Stimulated activated CD8-positive, alpha-beta memory T cell treated with anti-CD3 and anti-CD28 coated beads, Interleukin-12 subunit alpha, Interleukin-12 subunit beta, amount 100 ng/mL, for 24 hours (primary cell): ENCODE results near the gene NRROS.
"Not testable (repeated sequence)": the region's sequence is repeated elsewhere in the genome, so short reads cannot be mapped to it uniquely, and the experiment has no call there.

Source experiments
- DNase-seq: peaks from one replicate; pipeline ENCODE4 v3.0.0-alpha.2; 2020; ENCODE audit errors: extremely low read depth

NRROS gene

DNA sequence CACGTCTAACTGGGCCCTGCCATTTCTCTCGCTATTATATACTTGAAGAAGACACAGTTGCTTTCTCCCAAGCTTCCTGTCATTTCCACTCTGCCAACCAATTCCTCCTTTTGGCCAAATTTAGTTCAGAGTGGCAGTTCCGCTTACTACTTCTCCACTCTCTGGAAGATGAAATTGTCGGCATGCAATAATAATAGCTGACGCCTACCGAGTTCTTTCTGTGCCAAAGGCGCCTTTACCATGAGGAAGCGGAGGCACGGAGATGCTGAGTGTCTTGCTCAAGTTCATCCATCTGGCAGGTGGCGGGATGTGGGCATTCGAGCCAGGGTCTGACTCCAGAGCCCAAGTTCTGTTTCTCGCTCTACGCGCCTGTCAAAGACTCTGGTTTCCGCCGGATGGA is 14.6 kb upstream of the NRROS start:
- no peak for DNase-seq

- DNase-seq: no peak
Observed at GRCh38 chr3:196625331-196625730, 14.2 kb upstream of the NRROS start.

DNA sequence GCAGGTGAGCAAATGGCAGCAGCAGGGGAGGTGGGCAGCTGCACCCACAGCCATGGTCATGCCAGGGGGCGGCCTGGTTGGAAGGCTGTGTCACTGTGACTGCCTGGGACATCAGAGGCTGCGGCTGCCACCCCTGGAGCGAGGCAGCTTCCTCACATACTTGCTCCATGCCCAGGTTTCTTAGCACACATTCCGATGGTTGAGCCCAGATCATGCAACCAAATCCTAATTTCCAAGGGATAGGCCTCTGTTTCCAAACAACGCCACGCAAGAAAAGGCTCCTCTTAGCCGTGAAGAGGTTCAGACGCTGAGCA is 11.6 kb upstream of the NRROS start:
- no peak for DNase-seq

DNA sequence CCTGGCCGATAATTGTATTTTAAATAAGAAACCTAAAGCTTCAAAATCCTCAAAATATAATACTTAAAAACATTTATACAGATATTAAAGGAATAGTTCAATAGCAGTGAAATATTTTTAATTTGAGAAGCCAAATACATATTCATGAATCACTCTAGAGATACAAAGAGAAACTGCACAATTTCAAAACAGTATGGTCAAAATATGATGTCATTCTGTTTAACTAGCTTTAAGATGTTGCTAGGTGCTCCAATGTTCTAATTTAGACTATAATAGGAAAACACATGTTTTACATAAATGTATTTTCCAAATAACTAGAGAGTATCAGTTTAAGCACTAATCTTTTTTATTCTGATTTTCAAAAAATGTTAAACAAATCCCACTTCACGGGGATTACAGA is 10.3 kb upstream of the NRROS start:
- DNase-seq: no peak

DNA sequence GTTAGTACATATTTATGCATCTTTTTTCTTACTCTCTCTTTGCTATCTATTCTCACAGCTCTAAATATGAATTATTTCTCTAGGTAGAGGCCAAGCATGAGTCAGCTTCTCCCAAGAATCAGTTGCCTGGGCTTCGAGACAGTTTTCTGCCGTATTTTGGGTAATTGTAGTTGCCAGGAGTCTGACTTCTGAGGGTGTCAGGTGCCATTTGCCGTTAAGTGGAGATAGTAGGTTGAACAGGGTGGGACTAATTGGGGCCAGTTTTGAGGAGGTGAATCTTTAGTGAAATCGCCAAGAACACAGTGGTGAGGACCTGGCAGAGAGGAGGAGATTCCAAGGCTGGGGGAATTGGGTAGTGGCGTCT is 7.8 kb upstream of the NRROS start:
- no peak for DNase-seq

GRCh38 chr3:196632046-196632751 is 7.3 kb upstream of the NRROS start:
- DNase-seq: peak; percentile 62

GRCh38 chr3:196633555-196634151 is 5.8 kb upstream of the NRROS start:
- no peak for DNase-seq

DNA sequence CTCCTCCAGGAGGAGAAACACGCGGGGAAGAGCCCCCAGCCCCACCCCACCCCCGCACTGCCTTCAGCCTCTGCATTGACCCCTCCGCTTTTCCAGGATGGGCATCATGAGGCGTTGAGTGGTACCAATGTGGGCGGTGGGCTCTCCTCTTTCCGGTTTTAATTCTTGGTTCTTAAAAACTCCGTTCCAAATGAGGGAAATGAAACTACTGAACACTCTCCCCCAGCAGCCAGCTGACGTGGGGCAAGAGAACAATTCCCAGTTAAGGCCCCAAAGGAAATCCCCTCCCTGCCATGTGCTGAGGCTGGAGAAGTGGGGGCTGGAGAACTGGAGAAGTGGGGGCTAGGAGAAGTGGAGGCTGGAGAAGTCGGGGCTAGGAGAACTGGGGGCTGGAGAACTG is 5.3 kb upstream of the NRROS start:
- DNase-seq: no peak

DNA sequence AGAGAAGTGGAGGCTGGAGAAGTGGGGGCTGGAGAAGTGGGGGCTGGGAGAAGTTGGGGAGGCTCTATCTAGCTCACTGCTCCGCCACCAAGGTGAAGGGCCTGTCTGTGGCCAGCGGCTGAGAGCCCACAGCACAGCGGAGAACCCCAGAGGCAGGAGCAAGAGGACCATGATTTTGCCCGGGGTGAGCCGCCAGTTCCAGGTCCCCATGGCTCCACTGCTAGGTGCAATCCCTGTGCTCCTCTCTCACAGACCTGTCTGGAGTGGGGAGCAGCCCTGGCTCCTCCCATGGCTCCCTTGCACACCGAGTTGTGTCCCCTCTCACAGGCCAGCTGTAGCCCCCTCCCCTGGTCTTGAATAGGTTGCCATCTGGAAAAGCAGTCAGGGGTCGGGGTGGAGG is 4.7 kb upstream of the NRROS start:
- DNase-seq: no peak

GRCh38 chr3:196636369-196637349 is 2.8 kb upstream of the NRROS start:
- no peak for DNase-seq

- not testable (repeated sequence) for DNase-seq
Observed at GRCh38 chr3:196637941-196638340, 1.6 kb upstream of the NRROS start.

DNA sequence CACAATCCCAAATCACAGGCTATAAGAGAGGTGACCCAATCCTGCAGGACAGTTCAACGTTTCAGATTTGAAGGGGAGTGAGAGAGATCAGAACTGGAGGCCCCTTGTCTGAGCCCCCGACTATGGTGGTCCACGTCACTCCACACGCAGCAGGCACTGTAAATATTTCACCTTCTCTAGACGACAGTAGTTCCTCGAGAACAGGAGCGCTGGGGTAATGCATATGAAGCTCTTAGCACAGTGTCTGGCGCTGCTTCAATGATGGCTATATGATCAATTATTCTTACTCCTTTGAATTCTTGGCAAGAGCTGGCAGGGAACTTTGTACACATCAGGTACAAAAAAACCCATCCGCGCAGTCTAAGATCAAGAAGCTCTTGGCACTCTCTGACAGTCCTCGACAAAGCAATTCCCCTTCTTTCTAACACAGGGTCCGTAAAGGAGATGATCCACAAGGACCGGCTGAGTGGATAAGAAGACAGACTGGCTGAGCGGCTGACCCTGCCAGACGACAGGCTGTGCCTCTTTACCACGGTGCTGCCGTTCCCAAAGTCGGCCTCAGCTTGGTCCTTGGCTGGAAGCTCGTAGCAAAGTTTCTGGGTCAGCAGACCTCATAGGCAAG is 522 bp upstream of the NRROS start:
- no peak for DNase-seq

GRCh38 chr3:196640297-196641018 is 964 bp downstream of the NRROS start:
- no peak for DNase-seq

DNA sequence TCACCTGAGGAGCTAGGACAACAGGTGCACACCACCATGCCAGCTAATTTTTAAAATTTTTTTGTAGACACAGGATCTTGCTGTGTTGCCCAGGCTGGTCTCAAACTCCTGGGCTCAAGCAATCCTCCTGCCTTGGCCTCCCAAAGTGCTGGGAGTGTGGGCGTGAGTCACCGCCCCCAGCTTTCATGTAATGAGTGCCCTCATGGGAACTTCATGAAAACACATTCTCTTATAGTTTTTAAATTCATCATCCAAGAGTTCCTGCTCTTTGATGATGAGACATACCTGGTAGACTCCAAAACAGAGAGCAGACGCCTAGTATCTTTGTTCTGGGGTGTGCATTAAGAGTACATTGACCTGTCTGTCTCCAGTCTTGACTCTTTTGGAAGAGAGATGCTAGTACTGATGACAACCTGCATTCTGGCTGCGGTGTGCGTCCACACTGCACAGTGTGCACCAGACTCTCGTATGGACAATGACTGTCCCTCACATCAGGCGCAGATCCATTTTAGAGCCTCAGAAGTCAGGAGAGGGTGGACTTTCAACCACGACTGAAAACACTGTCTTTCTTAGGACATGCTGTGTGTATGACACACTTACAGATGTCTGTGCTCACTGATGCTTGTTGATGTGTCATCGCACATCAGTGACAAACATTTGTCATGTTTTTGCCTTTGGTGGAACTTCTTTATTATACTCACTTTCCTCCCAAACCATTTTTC is 2.0 kb downstream of the NRROS start:
- no peak for DNase-seq

DNA sequence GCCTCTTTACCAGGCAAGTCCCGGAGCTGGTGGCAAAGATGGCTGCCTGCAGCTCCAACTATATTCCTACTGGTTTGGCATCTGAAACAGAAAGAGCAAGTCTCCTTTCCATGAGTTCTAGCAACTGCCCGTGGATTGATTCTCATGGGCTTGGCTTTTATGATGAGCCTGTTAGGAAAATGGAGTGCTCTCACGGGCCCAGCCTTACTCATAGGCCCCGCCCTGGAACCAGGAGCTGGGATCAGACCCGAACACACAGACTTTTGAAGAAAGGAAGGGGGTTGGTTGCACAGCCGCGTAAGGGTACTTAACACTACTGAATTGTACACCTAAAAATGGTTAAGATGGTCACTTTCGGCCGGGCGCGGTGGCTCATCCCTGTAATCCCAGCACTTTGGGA is 2.9 kb downstream of the NRROS start:
- DNase-seq: no peak

- DNase-seq: no peak
Observed at GRCh38 chr3:196643201-196643749, 3.8 kb downstream of the NRROS start.

GRCh38 chr3:196643761-196644160 is 4.3 kb downstream of the NRROS start:
- DNase-seq: no peak

- no peak for DNase-seq
Observed at GRCh38 chr3:196645096-196645495, 5.6 kb downstream of the NRROS start.

DNA sequence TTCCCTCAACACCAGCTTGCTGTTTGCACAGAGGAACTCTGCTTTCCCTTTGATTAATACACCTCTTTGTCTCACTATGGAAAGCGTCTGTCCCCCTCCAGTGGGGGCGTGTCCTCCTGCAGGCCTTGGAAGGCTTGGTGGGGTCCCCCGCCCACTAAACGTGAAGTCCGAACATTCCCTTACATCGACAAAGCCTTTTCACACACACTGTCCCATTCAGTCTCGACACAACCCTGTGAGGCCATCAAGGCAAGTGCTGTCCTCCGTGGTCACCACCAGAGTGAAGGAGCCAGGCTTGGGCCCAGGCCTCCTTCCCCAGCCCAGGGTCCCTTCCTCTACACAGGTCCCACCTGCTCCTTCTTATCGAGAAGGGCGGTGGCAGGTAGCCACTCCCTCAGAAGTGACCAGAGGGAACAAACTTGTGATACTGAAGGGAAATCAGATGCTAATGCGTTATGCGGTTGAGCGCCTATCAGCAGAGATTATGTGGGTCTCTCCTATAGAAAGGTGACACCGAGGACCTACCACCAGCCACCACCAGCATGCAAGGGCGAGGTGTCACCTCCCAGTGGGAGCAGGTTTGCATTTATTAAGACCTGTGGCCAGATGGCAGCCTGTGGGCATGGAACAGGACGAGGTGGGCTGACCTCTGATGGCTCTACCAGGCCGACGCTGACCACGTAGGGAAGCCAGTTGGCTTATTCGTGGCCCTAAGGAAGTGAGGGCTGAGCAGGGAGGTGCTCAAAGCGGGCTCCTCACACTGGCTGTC is 6.6 kb downstream of the NRROS start:
- no peak for DNase-seq

DNA sequence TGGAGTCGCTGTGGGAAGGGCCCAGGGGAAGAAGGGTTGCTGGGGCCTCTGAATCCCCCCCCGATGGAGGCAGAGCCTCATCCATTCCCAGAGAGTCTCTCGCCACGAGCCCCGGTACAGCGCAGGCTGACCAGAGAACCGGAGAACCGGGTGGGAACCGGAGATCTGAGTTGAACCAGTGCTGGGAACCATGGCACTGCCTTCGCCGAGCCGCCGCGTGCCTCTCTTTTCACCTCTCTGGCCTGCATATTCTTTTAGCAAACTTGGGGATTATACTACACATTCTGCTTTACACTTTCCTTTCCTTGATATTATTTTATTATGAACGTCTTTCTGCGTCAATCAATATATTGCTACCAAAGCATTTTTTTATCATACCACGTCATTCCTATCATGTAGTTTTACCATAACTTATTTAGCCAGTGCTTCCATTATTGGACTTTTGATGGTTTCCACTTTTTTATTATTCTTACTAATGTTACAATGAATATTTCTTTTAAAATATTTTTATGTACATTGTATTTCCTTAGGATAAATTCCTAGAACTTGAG is 7.2 kb downstream of the NRROS start:
- DNase-seq: no peak
